Measurements from ENCODE around the gene CHAD. TPM values are rescaled to one million over a fixed set of nuclear protein-coding genes. Genes with fewer than 3 reads are reported as not detected.

Gene CHAD
- total and polyA plus RNA-seq, 4 donors: 0.55 to 13.6 (median 5.0) TPM

DNA sequence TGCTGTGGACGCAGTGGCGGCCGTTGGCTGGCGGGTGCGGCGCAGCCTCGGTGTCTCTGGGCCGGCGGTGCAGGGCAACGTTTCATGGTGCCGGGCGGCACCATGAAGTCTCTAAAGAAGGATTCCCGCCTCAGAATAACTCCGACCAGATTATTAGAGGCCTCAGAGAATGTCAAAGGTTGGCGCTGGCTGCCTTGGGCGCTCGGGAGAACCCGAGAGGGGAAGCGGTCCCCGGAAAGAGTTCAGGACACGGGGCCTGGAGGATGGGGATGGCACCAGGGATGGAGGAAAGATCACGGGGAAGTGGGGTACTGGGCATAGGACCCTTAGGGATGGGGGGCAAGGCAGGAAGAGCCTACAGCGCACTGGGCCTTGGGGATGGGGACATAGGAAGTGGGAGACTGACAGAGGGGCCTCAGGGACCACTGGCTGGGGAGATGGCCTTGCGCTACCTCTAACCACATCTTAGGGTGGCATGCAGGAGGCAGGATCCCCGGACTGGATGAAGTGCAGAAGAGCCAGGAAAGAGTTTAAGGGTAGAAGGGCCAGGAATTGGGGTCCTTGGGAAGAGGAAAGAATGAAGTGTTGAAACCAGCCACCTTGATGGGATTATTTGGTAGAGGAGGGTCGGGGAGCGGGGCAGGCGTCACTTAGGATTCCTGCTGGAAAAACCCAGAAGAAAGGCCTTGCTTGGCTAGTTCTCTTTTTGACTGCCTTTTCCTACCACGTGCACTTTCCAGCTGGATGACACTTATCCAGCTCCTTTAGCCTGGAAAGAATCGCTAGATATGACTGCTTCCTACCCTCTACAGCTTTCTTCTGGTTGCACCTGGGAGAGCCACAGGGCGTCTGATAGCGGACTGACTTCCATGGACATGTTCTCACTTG, 40.1 kb upstream of the CHAD start:
- H3K27ac ChIP-seq (ENCODE audit: low read depth, low read length): peak overlapping the region; percentile 69
- H3K27me3 ChIP-seq (ENCODE audit: control insufficient read depth, insufficient read depth, low read length): no peaks in the 10 kb centered on the region
- no peaks in the 10 kb centered on the region for H3K36me3 ChIP-seq (ENCODE audit: control insufficient read depth, insufficient read depth, low read length)
- H3K4me1 ChIP-seq (ENCODE audit: control insufficient read depth, insufficient read depth, low read length): peaks cover 22% of the 10 kb centered on the region
- H3K4me3 ChIP-seq (ENCODE audit: low read depth, low read length): peak overlapping the region; percentile 62
- WGBS (ENCODE audit: insufficient coverage): 25% methylated on average over 32 of the region's 32 CpGs
- H3K9me3 ChIP-seq (ENCODE audit: control insufficient read depth, insufficient read depth, low read length): no peaks in the 10 kb centered on the region
- peak in 1 of 6 donors; percentile 9 for DNase-seq (ENCODE audit: low read depth in 4 of 6, low spot score in 6 of 6)

DNA sequence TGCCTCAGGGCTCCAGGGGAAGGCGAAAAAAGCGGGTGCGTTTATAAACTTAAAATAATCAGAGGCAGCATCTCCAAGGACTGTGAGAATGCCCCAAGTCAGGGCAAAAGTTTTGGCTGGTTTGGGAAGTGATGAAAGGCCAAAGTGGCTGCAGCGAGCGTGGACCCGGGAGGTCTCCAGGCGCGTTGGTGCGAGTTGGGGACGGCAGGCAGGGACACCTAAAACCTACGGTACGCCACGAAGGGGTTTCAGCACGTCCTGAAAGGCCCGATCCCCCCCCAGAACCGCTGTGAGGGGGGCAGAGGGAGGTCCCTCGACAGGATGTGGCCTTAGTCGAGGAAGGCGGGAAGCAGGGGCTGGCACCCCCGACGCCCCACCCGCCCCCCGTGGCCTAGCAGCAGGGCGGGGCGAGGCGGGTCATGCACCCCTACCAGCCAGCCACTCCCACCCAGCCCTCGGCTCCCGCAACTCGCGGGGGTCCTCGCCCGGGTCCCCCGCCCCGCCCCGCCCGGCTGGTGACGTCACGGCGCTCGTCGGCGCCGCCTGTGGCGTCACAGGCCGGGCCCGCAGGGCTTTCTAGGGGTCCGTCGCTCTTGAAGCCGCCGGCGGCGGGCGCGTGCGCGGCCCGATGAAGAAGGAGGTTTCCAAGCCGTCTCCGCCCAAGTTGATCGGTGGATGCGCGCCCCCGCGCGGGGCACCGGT, 39.3 kb upstream of the CHAD start, which contains the start of gene MYCBPAP:
MYCBPAP (plus strand) TSS at position 569 of the 702 bp plus-strand sequence. CDS start 236 bp downstream, outside the sequence.
- peak; percentile 62 to 95 (median 79) for DNase-seq (ENCODE audit: low read depth in 4 of 6, low spot score in 6 of 6)
- 6% methylated on average over 62 of the region's 66 CpGs for WGBS (ENCODE audit: insufficient coverage)
- H3K4me3 ChIP-seq (ENCODE audit: low read depth, low read length): peak within 1 kb of the TSS; percentile 62
- peak within 1 kb of the TSS; percentile 69 for H3K27ac ChIP-seq (ENCODE audit: low read depth, low read length)
- H3K4me1 ChIP-seq (ENCODE audit: control insufficient read depth, insufficient read depth, low read length): peaks cover 22% of the 10 kb centered on the region
- no peaks in the 10 kb centered on the region for H3K27me3 ChIP-seq (ENCODE audit: control insufficient read depth, insufficient read depth, low read length)
- H3K9me3 ChIP-seq (ENCODE audit: control insufficient read depth, insufficient read depth, low read length): no peaks in the 10 kb centered on the region
- no peaks in the 10 kb centered on the region for H3K36me3 ChIP-seq (ENCODE audit: control insufficient read depth, insufficient read depth, low read length)

DNA sequence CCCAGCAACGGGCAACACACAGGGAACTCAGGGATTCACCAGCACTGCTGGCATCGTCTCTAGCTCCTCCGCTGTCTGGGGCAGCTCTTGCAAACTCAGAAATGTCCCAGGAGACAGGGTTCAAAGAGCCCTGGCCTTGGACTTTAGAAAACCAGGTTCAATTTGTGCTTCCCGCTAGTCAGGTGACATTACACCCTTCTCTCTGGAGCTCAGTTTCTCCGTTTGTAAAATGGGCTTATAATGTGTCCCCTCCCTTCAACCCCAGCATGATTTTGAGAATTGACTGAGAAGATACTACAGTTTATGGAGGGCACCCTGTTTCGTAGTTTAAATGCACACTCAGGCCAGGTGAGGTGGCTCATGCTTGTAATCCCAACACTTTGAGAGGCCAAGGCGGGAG, 37.6 kb upstream of the CHAD start:
- no peak overlapping the region for H3K27ac ChIP-seq (ENCODE audit: low read depth, low read length)
- H3K27me3 ChIP-seq (ENCODE audit: control insufficient read depth, insufficient read depth, low read length): no peaks in the 10 kb centered on the region
- DNase-seq (ENCODE audit: low read depth in 4 of 6, low spot score in 6 of 6): no peak
- whole genome bisulfite sequencing (ENCODE audit: insufficient coverage): 89% methylated on average over 4 of the region's 7 CpGs
- H3K4me1 ChIP-seq (ENCODE audit: control insufficient read depth, insufficient read depth, low read length): peaks cover 22% of the 10 kb centered on the region
- no peaks in the 10 kb centered on the region for H3K9me3 ChIP-seq (ENCODE audit: control insufficient read depth, insufficient read depth, low read length)
- H3K4me3 ChIP-seq (ENCODE audit: low read depth, low read length): no peak overlapping the region
- H3K36me3 ChIP-seq (ENCODE audit: control insufficient read depth, insufficient read depth, low read length): no peaks in the 10 kb centered on the region

DNA sequence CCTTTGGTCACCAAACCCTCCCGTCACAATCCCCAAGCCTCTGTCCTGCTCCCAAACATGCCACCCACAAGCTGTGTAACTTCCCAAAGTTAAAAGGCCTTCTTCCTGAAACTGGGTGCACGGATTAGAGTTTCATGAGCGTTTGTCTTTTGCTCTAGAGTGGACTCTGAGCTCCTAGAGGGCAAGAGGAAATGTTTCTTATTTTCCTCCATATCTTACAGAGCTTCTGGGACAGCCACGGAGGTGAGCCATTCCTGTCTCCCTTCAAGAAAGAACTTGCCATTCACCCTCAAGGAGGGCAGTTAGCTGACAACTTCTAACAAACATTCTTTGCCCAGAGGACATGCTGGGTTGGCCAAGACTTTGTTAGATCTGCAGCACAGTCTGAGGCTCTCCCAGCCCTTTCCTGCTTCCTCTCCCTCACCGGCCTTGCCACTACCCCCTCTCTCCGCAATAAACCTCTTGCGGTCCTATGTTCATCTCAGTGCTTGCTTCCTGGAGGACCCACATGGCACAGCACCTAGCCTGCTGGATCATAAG, 37.0 kb upstream of the CHAD start:
- peaks cover 22% of the 10 kb centered on the region for H3K4me1 ChIP-seq (ENCODE audit: control insufficient read depth, insufficient read depth, low read length)
- no peaks in the 10 kb centered on the region for H3K27me3 ChIP-seq (ENCODE audit: control insufficient read depth, insufficient read depth, low read length)
- no peak for DNase-seq (ENCODE audit: low read depth in 4 of 6, low spot score in 6 of 6)
- no peak overlapping the region for H3K4me3 ChIP-seq (ENCODE audit: low read depth, low read length)
- no peaks in the 10 kb centered on the region for H3K36me3 ChIP-seq (ENCODE audit: control insufficient read depth, insufficient read depth, low read length)
- H3K9me3 ChIP-seq (ENCODE audit: control insufficient read depth, insufficient read depth, low read length): no peaks in the 10 kb centered on the region
- H3K27ac ChIP-seq (ENCODE audit: low read depth, low read length): no peak overlapping the region
- 78% methylated on average over 4 of the region's 7 CpGs for WGBS (ENCODE audit: insufficient coverage)

DNA sequence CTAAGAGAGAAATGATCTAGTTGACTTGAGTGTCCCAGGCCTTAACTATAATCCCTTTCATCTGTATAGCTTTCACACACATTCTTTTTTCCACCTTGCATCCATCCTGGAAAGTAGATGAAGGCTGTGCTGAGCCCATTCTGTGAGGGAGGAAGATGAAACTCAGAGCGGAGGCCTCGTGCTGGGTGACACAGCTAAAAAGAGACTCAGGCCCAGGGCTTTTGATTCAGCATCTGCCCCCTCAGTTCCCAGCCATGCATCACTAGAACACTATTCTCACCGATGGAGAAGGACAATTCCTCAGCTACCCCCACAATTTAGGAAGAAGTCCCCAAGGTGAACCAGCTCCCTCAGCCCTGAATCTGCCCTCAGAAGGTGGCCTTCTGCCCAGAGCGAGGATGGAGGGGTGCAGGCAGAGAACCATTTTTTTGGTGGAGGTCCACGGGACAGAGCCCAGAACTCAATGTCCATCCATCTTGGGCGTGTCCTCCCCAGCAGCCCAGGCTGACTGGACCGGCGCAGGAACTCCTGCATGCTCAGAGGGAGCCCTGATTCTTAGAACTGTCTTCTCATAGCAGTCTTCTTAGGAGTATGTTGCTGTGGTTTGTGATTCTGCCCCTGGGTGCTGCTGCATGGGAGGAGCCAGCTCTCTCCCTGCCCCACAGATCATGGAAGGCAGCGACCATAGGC, 33.8 kb upstream of the CHAD start:
- Histone ChIP-seq H3K27me3 (ENCODE audit: control insufficient read depth, insufficient read depth, low read length) (no peaks in the 10 kb centered on the region), H3K4me1 (ENCODE audit: control insufficient read depth, insufficient read depth, low read length) (no peaks in the 10 kb centered on the region), H3K36me3 (ENCODE audit: control insufficient read depth, insufficient read depth, low read length) (no peaks in the 10 kb centered on the region), H3K27ac (ENCODE audit: low read depth, low read length) (no peak overlapping the region), H3K9me3 (ENCODE audit: control insufficient read depth, insufficient read depth, low read length) (no peaks in the 10 kb centered on the region), H3K4me3 (ENCODE audit: low read depth, low read length) (no peak overlapping the region)
- 91% methylated on average over 7 of the region's 9 CpGs for WGBS (ENCODE audit: insufficient coverage)
- DNase-seq (ENCODE audit: low read depth in 4 of 6, low spot score in 6 of 6): no peak

DNA sequence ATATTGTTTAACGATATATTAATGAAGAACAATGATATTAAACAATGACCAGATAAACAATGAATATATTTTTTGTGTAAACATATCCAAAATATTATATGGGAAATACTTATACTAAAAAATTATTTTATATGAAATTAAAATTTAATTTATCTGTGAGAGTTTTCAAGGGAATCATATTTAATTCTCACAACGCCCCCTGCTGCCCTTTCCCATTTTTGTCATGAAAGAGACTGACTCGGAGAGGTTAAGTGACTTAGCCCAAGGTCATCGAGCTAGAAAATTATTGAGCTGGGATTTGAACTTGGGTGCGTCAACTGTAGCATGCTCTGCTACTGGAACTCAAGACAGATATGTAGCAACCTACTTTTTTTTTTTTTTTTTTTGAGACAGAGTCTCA, 32.4 kb upstream of the CHAD start:
- Histone ChIP-seq H3K27ac (ENCODE audit: low read depth, low read length) (no peak overlapping the region), H3K36me3 (ENCODE audit: control insufficient read depth, insufficient read depth, low read length) (no peaks in the 10 kb centered on the region), H3K4me3 (ENCODE audit: low read depth, low read length) (no peak overlapping the region), H3K4me1 (ENCODE audit: control insufficient read depth, insufficient read depth, low read length) (no peaks in the 10 kb centered on the region), H3K27me3 (ENCODE audit: control insufficient read depth, insufficient read depth, low read length) (no peaks in the 10 kb centered on the region), H3K9me3 (ENCODE audit: control insufficient read depth, insufficient read depth, low read length) (no peaks in the 10 kb centered on the region)
- 80% methylated on average over 1 of the region's 5 CpGs for WGBS (ENCODE audit: insufficient coverage)
- DNase-seq (ENCODE audit: low read depth in 4 of 6, low spot score in 6 of 6): peak in 1 of 6 donors; percentile 29

DNA sequence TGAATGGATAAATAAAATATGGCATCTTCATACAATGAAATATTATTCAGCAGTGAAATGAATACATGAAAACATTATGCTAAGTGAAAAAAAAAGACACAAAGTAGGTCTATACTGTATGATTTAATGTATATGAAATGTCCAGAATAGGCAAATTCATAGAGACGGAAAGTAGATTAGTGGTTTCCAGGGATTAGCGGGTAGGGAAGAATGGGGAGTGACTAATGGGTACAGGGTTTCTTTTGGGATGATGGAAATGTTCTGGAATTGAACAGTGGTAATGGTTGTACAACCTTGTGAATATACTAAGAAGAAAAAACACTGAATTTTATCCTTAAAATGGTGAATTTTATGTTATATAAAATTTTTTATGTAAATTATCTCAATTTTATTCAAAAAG, 31.0 kb upstream of the CHAD start:
- Histone ChIP-seq H3K9me3 (ENCODE audit: control insufficient read depth, insufficient read depth, low read length) (no peaks in the 10 kb centered on the region), H3K27ac (ENCODE audit: low read depth, low read length) (no peak overlapping the region), H3K4me3 (ENCODE audit: low read depth, low read length) (no peak overlapping the region), H3K27me3 (ENCODE audit: control insufficient read depth, insufficient read depth, low read length) (no peaks in the 10 kb centered on the region), H3K4me1 (ENCODE audit: control insufficient read depth, insufficient read depth, low read length) (no peaks in the 10 kb centered on the region), H3K36me3 (ENCODE audit: control insufficient read depth, insufficient read depth, low read length) (no peaks in the 10 kb centered on the region)
- 100% methylated on average over 2 of the region's 2 CpGs for WGBS (ENCODE audit: insufficient coverage)
- DNase-seq (ENCODE audit: low read depth in 4 of 6, low spot score in 6 of 6): no peak

DNA sequence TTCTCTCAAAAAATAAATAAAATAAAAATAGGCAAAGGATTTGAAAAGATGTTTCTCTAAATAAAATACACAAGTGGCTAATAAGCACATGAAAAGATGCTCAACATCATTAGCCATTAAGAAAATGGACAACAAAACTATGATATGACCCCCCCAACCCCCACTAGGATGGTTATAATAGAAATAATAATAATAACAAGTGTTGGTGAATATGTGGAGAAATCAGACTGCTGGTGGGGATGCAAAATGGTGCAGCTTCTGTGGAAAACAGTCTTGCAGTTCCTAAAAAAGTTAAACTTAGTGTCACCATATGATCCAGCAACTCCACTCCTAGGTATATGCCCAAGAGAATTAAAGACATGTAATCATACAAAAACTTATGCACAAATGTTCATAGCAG, 30.6 kb upstream of the CHAD start:
- H3K9me3 ChIP-seq (ENCODE audit: control insufficient read depth, insufficient read depth, low read length): no peaks in the 10 kb centered on the region
- DNase-seq (ENCODE audit: low read depth in 4 of 6, low spot score in 6 of 6): no peak
- no peak overlapping the region for H3K4me3 ChIP-seq (ENCODE audit: low read depth, low read length)
- H3K27ac ChIP-seq (ENCODE audit: low read depth, low read length): no peak overlapping the region
- H3K4me1 ChIP-seq (ENCODE audit: control insufficient read depth, insufficient read depth, low read length): no peaks in the 10 kb centered on the region
- no peaks in the 10 kb centered on the region for H3K27me3 ChIP-seq (ENCODE audit: control insufficient read depth, insufficient read depth, low read length)
- H3K36me3 ChIP-seq (ENCODE audit: control insufficient read depth, insufficient read depth, low read length): no peaks in the 10 kb centered on the region

DNA sequence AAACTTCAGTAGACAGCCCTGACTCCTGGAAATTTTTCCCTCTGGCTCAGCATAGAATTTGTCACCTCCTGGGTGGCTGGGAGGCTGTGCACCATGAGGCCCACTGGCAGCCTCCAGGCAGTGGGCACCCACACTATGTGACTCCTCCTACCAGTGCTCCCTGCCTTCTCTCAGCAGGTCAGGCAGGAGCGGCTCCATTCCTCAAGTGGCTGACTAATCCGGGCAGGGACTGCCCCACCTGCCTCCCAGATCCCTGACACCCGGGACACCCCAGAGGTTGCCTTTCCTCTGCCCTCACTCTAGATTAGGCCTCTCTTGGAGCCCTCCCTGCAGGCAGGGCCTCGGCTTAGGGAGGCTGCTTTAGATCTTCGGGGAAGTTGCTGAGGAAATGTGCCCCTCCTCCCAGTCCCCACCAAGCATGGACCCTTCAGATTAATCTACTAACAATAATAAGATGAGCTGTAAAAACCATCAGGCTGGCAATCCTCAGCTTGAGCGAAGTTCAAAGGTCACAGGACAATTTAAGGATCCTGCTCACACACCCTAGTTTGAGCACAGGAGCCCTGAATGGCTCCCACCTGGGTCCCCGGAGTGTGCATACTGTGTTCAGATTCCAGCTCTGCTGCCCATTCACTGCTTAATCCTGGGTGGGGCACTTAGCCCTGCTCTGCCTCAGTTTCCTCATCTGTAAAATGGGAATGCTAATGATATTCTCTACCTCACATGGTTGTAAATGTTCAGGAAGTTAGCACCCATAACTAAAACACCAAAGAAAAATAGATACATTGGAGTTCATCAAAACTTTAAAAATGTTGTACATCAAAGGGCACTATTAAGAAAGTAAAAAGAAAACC, 29.6 kb upstream of the CHAD start:
- Histone ChIP-seq H3K27ac (ENCODE audit: low read depth, low read length) (no peak overlapping the region), H3K27me3 (ENCODE audit: control insufficient read depth, insufficient read depth, low read length) (no peaks in the 10 kb centered on the region), H3K36me3 (ENCODE audit: control insufficient read depth, insufficient read depth, low read length) (no peaks in the 10 kb centered on the region), H3K4me1 (ENCODE audit: control insufficient read depth, insufficient read depth, low read length) (no peaks in the 10 kb centered on the region), H3K9me3 (ENCODE audit: control insufficient read depth, insufficient read depth, low read length) (no peaks in the 10 kb centered on the region), H3K4me3 (ENCODE audit: low read depth, low read length) (no peak overlapping the region)
- 79% methylated on average over 5 of the region's 7 CpGs for WGBS (ENCODE audit: insufficient coverage)
- DNase-seq (ENCODE audit: low read depth in 4 of 6, low spot score in 6 of 6): no peak
